NCI-H1105 (cell line): ENCODE results near the gene PDGFC.
"Not testable (repeated sequence)": the region's sequence is repeated elsewhere in the genome, so short reads cannot be mapped to it uniquely, and the experiment has no call there.

Source experiments
- DNase-seq: peaks from one replicate; lab custom pipeline; 2025; lab: John Stamatoyannopoulos, UW

Gene PDGFC

DNA sequence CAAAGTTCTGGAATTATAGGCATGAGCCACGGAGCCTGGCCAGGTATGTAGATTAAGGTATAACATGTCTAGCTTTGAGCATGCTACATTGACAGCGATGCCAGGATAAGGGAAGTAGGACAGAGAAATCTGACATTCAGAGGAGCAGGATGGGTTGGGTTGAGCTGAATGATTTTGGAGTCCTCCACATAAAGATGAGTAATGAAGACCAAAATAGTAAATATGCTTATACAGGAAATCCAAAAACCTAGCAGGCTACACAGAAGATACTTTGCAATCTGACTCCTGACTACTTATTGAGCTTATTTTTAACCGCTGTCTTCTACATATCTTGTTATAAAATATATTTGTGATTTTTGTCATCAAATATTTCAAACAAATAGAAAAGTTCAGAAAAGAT, 69.7 kb downstream of the PDGFC start:
- DNase-seq, result no peak

DNA sequence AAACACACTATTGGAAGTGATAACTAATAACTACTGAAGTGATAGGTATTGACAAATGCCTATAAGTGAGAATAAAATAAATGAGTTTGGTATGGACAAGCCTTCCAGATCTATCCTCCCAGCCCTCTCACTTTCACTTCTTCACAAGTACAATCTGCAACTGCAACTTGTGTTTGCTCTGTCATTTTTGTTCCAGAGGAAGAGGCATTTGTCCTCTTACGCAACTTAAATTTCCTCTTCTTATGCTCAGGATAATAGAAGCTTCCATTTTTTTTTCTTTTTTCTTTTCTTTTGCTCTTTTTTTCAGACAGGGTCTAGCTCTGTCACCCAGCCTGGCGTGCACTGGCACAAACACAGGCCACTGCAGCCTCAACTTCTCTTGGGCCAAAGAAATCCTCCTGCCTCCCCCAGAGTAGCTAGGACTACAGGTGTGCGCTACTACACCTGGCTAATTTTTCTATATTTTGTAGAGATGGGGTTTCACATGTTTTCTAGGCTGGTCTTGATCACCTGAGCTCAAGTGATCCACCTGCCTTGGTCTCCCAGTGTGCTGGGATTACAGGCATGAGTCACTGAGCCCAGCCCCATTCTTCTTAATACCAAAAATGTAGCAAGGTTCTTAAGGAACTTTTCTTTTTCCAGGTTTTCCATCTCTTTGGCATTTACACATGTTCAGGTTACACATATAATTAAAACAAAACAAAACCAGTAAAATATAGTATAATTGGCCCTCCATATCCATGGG, 73.1 kb downstream of the PDGFC start:
- no peak for DNase-seq

DNA sequence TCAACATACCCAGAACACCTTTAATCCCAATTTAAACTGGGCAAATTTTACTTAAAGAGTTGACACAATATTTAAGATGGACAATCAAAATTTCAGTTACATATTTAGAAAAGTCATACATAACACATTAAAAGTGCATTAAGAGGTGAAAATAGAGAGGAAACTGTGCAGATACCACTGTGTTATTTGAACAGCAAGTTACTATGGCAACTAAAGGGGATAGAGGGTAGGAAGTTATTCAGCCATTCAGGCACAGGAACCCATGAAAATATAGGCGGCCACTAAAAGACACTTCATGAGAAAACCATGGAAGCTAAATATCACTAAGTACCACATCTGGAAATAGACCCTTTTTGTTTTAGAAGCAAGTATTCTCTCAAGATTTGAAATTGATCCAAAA, 75.1 kb downstream of the PDGFC start:
- DNase-seq, result no peak

DNA sequence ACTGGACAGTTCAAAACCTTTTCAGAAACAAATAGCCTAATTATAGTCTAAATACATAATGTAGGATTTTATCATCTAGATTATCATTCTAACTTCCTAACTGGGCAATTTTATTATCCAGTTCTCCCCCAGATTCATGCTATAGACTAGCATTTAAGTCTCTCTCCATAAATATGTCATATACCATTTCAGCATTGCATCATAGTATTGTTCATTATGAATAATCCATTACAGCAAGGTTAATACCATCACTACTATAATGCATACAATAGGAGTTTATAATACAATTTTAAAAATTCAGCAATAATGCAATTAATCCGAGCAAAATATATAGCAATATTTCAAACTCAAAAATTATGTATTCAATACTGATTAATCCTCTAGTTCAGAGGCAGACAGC, 77.4 kb downstream of the PDGFC start:
- DNase-seq, result no peak

DNA sequence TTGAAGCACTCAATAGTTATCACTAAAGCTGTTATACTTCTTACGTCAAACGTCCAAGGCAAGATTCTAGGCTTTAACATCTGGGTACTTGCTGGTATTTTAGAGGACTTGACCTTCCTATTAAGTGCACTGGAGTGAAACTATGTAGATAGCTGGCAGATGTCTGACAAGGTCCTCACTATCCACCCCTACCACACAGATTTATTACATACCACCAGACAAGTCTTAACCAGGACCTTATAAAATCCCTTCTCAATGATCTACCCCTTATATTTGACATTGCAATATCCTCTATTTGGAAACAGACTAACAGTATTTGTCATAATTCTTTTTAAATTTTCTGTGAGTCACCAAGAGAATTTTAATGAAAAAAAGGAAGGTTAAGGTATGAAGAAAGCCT, 78.8 kb downstream of the PDGFC start:
- no peak for DNase-seq

DNA sequence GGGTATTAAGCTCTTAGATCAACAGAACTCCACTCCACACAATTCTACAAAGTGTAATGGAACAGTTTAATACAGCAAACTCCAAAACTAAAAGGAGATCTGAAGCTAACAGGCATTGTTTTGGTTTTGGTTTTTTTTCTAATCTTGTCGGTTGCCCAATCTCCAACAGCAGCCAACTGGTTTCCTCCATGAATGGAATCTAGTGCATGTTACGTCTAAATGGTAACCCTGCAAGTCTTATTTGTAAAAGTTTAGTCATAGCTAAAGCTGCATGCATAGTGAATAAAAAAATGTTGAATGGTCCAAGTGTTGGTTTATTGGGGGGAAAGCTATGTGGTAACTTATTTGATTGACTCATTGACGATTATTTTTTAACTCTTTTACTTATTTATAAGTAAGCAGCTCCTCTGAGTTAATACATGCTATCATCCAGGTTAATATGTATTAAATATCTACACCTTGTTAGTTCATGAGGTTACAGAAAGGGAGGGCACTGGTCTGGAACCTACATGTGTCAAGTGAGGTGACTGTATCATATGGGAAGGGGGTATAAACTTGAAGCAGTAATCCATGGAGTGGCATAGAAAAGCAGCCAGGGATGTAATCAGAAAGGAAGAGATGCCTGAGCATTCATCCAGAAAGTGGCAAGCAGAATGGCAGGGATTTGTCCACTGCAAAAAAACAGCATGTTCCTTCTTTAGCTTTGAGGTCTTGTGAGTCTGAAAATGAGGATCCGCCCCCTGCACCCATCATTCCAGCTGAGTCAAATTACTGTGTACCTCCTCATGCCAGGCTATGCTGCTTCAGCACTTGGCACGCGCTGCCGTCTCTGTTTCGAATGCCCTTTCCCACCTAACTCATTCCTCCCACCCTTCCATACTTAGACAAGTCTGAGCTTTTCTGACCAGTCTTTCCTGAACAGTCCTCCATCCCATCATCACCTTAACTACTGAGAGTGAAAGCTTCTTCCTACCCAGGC, 81.7 kb downstream of the PDGFC start:
- no peak for DNase-seq

DNA sequence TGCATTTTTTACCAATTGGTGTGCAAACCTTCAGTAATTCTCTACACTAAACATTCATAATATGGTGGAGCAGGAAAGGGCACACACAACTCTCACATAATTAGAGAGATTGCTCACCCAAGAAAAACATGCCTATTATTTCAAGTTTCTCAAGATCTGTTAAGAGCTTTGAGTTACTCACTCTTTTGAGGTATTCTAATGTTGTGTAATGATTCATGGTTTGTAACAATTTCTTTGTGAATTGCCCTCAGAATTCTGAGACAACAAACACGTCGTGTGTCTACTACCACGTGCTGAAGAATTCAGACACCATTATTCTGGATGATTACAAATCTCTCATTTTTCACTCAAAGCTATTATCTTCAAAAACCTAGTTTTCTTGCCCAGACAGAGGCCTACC, 82.8 kb downstream of the PDGFC start:
- no peak for DNase-seq

DNA sequence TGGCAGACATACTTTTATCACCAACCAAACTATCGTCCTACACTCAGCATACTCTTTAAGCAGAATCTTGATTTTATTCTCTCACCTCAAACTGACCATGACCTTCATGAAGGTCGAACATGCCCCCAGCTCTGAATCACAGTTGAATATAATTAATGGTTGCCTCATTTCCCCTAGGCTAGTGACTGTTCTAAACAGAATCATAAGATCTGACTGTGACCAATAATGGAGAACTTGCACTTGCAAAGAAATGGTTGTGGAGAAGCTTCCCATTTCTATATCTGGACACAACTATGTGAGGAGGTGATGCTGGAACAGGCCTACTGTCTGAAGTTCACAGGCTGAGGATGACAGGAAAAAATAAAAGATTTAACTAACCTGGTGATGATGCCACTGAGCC, 85.1 kb downstream of the PDGFC start:
- no peak for DNase-seq

DNA sequence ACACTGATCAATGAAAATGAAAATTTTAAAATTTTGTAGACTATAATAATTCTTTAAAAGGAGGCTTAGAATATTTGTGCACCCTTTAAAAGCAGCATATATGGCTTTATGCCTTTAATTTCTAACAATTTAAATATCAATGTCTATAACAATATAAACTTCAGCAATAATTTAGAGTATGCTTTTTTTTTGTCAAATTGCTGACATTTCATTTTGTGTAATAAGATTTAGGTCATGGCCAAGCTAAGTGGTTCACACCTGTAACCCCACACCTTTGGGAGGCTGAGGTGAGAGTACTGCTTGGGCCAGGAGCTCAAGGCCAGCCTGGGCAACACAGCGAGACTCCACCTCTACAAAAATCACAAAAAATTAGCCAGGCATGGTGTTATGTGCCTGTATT, 86.2 kb downstream of the PDGFC start:
- DNase-seq, result no peak

DNA sequence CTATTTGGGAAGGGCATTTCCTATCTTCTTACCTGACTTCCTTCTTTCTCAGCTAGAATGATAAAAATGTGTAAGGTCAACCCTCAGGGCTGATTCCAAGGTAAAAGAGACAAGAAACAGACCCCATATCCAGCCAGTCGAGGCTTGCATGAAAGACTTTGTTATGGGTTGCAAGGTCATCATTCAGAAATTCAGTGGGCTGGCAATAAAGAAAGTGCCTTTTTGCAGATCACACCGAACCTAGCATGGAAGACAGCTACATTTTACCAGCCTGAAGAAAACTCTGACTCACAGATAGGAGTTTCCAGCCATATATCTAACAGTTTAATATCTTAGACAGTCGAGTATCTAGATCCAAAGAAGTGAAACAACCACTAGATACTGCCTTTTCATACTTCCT, 87.4 kb downstream of the PDGFC start:
- DNase-seq, result no peak

DNA sequence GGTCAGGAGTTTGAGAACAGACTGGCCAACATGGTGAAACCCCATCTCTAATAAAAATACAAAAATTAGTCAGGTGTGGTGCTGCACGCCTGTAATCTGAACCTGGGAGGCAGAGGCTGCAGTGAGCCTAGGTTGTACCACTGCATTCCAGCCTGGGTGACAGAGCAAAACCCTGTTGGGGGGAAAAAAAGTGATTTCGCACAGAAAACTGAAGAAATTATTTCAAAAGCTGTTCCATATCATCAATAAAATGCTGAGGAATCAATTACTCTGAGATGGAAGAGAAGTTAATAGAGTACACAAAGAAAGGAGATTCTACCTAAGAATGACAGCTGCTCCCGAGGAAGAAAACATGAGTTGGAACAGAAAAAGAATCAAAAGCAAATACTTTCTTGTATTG, 95.9 kb downstream of the PDGFC start:
- DNase-seq, result no peak

DNA sequence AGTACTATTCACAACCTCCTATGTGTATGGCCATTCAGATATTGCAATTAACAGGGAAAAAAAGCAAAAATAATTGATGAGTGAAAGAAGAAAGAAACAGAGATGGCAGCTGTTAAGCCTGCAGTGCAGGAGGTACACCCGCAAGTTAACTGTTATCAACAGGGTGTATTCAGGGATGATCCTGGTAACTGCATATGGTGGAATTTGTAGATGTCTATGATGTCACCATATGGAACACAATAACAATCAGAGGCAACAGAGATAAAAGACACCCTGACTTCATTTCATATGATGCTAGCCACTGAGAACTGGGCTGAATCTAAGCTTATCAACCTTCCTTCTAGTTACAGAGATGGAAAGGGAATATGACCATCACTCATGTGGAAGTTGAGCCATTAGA, 96.5 kb downstream of the PDGFC start:
- DNase-seq, result no peak

DNA sequence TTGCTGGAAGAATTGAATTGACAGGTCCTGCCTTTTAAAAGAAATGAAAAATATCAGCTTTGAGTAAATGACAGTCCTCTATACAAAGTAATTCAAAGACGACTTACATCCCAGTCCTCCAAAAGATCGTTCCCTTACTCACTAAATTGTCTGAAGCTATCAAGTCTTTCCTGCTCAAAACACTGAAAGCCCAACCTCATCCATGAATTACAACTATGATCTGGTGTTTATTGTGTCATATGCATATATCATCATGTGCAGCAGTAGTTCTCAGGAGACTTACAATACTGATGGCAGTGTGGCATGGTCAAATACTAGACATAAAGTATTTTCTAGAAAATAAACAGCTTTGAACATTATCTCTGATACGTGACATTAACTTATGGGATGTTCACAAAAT, 97.8 kb downstream of the PDGFC start:
- no peak for DNase-seq

DNA sequence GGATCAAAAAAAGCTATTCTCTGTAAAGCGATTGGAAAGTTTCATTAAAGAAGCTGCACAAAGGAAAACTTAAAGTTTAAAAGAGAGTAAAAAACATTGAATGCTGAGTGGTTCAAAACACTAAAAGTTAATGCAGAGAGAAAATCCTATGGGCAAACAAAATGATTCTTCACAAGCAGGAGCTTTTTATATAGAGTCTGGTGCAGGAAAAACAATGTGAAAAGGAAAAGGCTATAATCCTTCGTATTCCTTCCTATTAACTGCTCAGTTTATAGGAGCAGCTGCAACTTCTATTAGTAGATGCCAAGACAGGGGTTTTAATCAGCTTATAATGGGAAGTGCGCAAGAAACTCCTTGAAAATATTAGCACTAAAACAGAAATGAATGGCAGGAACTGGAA, 100.7 kb downstream of the PDGFC start:
- DNase-seq, result no peak

DNA sequence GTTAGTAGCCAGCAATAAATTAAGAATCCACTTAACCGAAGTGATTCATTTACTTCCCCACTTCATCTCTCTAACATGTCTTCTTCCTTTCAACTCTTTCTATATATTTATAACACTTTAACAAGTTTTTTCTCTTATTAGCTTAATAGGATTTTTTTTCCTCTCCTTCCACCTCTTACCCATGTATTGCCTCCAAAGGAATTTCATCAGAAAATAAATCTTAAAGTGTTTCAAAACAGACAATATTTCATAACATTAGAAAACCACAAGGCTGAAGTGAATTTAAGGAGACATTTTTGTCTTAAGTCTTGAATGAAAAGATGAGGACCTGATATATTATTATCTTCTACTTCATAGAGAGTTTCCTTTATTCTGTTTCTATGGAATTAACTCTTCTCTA, 101.5 kb downstream of the PDGFC start:
- DNase-seq, result no peak

DNA sequence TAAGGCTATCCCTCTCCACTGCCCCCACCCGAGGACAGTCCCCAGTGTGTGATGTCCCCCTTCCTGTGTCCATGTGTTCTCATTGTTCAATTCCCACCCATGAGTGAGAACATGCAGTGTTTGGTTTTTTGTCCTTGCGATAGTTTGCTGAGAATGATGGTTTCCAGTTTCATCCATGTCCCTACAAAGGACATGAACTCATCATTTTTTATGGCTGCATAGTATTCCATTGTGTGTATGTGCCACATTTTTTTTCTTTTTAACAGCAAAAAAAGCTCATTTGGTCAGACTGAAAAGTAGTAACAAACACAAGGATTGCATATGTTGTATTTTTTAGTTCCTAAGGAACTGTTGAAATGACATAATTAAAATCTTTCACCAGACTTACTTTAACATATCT, 105.5 kb downstream of the PDGFC start:
- DNase-seq, result not testable (repeated sequence)

DNA sequence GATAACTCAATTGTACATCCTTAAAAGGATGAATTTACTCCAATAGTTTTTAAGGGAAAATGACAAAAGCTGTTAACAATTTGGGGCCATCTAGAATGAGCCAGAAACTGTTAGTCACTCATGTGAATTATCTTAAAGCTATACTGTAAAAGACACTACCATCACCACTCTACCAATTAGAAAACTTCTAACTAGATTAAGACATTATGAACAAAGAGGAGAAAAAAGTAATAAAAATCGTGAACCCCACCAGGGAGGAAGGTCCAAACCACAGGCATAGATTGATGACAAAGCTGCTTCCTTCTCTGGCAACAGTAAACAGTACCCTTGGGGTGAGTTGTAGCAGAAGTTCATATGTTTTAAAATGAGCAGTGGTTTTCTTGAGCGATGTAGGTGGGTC, 106.1 kb downstream of the PDGFC start:
- no peak for DNase-seq

DNA sequence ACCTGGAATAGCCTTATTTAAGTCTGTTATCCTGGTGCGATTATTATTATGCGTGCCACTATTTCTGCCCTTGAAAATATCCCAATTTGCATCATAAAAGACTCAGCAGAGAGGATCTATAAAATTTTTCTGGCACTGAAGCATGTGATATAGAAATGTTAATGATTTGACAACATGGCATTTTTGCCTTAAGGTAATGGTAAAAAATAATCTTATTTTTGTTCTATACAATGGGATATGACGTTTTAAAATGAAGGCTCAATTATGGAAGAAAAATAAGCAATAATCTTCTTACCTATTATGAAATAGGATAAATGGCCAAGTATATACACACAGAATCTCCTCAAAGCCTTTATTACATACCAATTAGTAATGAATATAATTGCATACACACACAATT, 113.5 kb downstream of the PDGFC start:
- no peak for DNase-seq

DNA sequence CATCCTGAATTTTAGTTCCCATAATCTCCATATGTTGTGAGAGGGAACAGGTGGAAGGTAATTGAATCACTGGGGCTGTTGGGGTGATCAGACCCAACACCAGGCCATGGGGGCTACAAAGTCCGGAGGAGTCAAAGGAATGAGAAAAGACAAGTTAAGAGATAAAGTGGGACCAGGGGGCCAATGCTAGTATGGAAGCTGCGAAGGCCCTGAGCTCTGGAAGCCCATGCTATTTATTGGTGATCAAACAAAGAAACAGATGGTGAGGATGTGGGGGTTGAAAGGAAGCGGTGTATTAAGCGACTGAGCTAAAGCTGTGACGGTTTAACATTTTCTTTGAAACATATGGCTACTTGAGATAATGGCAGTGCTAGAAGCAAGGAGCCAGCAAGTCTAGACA, 132.8 kb downstream of the PDGFC start:
- no peak for DNase-seq

DNA sequence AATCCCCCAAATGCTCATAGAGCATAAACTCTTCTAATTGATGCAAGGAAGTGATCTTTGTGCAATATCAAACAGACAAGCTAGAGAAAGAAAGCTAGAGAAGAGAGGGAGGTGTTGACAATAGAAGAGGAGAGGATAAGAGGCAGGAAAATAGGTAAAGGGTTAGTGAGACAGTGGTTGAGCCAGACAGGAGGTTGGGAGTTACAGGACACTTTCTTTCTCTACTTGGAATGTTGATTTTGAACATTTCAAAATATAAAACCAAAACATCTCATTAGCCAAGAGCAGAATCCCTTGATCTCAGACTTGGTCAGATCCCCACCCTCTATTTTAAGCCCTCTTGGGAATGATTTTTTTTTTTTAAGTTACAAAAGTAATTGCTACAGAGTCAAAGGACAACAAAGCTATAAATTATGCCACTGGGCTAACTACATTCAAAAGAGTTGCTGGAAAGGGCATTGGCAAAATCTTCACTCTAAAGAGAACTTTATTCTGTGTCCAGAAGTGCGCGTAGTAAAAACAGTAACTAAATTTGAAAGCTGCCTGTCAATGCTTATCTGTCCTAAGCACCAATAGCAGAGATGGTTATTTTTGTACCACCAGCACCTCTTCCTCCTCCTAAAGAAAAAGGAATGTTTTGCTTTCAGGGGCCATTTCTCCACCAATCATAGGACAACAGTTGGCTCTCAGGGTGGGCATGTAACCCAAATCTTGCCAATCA, 133.8 kb downstream of the PDGFC start:
- no peak for DNase-seq

DNA sequence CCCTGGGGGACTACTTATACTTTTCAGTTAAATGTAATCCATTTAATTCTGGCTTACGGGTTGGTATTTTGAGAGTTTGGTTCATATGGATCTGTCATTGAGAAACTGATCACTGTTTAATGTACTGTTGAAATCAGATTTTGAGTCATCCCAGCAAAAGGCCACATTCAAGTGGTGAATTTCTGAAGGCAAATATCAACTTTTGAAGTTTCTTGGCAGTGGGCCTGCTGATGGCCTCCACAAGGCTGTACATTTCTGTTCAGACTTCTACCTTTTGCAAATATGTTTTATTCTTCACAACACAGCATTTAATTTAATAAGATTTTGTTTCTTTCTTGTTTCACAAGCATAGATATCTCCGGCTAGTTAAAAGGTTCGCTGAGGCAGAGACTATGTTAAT, 138.7 kb downstream of the PDGFC start:
- DNase-seq, result no peak

DNA sequence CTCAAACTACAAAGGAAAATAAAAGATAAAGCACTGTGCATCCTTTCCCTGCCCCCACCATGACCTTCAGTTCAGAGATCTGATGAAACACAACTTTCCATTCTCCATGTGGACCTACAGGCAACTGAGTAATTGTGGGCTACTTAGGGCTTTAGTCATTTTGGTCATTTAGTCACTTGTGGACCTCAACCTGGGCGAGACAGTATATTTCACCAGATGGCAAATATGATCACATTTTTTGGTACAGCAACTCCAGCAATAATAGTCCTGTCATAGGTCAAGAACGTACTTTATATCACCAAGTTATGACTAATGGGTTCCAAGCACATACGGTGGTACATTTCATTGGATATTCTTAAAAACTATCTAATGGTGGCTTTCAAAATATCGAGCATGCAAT, 141.2 kb downstream of the PDGFC start:
- DNase-seq, result no peak
